Omental fat pad (tissue), 4 donors: ENCODE data around the gene CYSTM1. TPM values are rescaled to one million over a fixed set of nuclear protein-coding genes. Genes with fewer than 3 reads are reported as not detected.

Source experiments
- ATAC-seq: fragments of 150-250 bp; one replicate; pipeline ENCODE4 v1.9.1; 2016; ENCODE audit warnings: mild to moderate bottlenecking, moderate library complexity; ENCODE audit not compliant: low FRiP score
- DNase-seq: peaks from one replicate; pipeline ENCODE4 v3.0.0-alpha.2; 2019; ENCODE audit warnings: low spot score
- total RNA-seq, 4 donors: library from RNA; depleted of rRNA; stranded (reverse); fragments of >200 nt; gene quantifications; one replicate each; pipeline ENCODE4 v1.1.0, GENCODE V29; 2016
- TF ChIP-seq, protein P1 (sequence below), 3 donors: fragments of 450-650 bp; IDR thresholded peaks; one replicate each; pipeline ENCODE4 v1.5.1; 2016 to 2017; ENCODE audit warnings: antibody characterized with exemption in 3 of 3, mild to moderate bottlenecking in 3 of 3, moderate library complexity in 2 of 3

CYSTM1 gene
- total RNA-seq, 4 donors from 2014 or later: 105 to 164 (median 140) TPM

DNA sequence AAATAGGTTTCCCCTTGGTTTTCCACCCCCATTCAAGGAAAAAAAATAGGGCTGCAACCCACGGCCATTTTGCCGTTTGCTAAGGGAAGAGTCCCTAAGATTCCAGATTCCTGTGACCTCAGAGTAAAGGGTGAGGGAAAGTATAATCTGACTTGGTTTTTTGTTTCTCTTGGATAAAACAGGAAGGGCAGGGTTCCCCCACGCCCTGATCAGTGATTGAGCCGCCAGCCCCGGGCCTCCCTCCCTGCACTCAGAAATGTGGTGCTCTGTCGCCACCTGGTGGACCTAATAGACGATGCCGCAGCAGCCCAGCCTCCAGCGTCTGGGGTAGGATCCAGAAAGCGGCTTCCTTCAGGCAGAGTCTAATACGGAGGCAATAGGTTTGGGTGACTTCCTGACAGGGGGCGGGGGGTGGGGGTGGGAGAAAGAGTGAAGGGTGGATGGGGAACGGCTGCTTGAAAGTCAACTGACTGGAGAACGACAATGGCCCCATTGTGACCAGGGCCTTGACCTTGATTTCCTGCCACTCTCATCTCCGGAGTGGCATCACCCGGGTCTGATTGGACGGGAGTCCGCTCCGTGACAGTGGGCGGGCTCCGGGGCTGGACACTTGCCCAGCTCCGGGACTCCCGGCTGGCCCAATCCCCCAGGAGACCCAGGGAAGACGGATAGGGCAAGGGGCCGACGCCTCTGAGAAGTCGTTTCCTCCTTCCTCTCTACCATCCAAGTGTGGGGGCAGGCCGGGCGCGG lies 17.8 kb upstream of the CYSTM1 start:
- TF ChIP-seq, protein P1, sequence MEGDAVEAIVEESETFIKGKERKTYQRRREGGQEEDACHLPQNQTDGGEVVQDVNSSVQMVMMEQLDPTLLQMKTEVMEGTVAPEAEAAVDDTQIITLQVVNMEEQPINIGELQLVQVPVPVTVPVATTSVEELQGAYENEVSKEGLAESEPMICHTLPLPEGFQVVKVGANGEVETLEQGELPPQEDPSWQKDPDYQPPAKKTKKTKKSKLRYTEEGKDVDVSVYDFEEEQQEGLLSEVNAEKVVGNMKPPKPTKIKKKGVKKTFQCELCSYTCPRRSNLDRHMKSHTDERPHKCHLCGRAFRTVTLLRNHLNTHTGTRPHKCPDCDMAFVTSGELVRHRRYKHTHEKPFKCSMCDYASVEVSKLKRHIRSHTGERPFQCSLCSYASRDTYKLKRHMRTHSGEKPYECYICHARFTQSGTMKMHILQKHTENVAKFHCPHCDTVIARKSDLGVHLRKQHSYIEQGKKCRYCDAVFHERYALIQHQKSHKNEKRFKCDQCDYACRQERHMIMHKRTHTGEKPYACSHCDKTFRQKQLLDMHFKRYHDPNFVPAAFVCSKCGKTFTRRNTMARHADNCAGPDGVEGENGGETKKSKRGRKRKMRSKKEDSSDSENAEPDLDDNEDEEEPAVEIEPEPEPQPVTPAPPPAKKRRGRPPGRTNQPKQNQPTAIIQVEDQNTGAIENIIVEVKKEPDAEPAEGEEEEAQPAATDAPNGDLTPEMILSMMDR (IDR thresholded peaks at IDR 0.05): peak in 2 of 3 donors; percentile 65 to 90
- ATAC-seq (peak; percentile 96), DNase-seq (peak; percentile 89)

DNA sequence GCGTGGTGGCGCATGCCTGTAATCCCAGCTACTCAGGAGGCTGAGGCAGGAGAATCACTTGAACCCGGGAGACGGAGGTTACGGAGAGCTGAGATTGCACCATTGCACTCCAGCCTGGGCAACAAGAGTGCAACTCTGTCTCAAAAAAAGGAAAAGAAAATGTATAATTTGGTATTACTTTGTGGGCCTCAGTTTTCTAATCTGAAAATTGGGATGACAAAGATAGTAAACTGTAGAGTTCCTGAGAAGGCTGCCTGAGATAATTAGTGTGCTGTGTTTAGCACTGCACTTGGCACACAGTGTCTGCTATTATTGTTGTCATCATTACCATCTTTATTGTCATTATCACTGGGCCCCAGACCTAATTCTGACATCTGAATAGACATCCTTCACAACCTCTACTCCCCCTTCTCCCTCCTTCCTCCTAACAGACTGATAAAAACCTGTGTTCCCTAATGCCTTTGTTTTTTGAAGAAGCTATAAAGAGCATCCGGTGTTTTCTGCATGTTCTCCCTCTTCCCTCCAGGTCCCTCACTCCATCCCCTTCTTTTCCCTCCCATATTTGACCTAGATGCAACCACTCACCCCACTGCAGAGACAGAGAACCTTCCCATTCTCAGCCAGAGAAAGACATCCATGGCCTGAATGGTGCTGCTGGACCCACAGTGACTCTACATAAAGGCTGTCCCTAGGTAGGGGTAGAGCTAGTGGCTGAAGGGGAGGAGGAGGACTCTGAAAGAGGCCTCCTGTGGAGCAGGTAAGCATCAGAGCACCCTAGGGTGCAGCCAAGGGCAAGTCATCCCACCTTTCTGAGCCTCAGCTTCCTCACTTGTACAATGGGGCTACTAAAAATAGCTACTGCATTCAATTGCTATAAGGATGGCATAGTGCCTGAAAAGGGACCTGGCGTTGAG lies 15.7 kb upstream of the CYSTM1 start:
- ATAC-seq (no peak), DNase-seq (no peak)
- TF ChIP-seq, protein P1 (IDR thresholded peaks at IDR 0.05): no peak

DNA sequence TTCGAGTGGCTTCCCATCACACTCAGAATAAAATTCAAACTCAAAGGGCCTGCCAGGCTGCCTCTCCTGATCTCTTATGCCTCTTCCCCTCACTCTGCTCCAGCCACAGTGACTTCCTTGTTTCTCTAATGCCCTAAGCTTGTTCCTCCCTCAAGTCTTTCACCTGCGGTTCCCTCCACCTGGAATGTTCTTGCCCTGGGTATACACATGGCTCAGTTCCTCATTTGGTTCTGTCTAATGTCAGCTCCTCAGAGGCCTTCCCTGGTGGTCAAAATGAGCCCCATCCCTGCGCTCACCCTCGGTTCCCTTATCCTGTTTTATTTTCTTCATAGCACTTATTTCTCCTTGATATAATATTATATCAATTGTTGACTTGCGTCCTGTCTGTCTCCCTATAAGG lies 12.7 kb upstream of the CYSTM1 start:
- no peak for ATAC-seq
- DNase-seq: no peak
- TF ChIP-seq, protein P1 (IDR thresholded peaks at IDR 0.05): no peak

DNA sequence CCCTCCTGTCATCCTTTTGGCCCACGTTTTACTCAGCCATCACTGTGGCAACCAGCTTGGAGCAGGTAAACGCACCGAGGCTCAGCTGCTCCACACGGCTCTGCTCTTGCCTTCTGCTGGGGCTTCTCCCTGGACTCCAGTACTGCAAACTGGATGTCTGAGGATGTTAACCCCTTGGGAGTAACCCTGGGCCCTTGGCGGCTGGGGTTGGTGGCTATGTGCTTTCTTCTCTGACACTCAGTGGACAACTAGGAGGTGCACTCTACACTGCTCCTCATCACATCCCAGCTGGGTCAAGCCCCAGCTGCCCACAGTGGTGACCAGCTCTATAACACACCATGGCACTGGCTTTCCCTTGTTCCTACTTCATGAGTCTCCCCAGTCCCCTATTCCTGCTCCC lies 12.2 kb upstream of the CYSTM1 start:
- TF ChIP-seq, protein P1 (IDR thresholded peaks at IDR 0.05): no peak
- DNase-seq: no peak
- no peak for ATAC-seq

DNA sequence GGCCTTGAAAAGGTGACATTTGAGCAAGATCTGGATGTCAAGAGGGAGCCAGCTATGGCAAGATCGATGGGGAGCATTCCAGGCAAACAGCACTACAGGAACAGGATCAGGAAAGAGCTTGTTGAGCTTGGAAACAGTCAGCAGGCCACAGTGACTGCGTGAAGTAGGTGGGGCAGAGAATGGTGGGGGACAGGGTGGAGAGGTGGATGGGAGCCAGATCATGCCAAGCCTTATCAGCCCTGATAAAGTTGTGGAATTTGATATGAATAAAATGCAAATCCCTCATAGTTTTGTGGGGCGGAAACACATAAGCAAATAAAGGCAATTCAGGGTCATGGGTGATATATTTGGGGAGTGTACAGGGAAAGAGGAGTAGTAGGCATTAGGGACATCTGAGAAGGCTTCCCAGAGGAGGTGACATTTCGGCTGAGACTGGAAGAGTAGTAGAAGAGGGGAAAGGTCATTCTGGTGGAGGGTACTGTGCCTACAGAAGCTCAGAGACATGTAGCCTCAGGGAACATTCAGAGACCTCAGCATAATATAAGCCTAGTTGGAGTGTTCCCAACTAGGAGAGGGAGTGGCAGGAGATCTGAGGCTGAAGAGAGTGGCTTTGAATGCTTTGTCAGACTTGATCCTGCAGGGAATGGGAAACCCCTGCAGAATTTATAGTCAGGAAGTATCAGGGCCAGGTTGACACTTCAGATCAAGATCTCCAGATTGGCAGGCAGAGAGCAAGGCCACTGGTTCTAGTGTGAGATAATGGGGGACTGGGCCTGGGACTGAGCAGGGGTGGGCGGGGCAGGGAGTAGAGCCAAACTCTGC lies 9.7 kb upstream of the CYSTM1 start:
- ATAC-seq (peak; percentile 26), DNase-seq (no peak)
- TF ChIP-seq, protein P1 (IDR thresholded peaks at IDR 0.05): no peak

DNA sequence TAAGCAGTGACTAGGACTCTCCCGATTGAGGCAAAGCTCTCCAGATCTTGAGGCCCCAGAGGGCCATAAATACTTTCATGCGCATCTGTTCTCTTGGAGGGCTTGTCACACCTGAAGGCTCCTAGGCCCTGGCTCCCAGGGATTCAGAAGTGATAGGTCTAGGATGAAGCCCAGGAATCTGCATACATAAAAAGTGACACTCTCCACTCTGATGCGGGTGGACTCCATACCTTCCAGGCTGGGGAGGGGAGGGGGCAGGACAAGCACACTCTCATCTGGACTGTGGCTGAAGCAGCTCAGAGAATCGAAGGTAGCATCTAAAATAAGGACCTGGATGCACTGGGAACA lies 9.1 kb upstream of the CYSTM1 start:
- TF ChIP-seq, protein P1 (IDR thresholded peaks at IDR 0.05): no peak
- DNase-seq: no peak
- ATAC-seq: peak; percentile 4
